Glutamatergic neuron (in vitro differentiated cells): ENCODE data around the gene SH3TC1. TPM values are rescaled to one million over a fixed set of nuclear protein-coding genes. Genes with fewer than 3 reads are reported as not detected.

ENCODE experiments used
- DNase-seq: peaks from one replicate; pipeline ENCODE4 v3.0.0; 2022
- H3K27ac Mint-ChIP-seq: one replicate; pipeline ENCODE4 v1.8.0; 2020; ENCODE audit warnings: mild to moderate bottlenecking, mixed read lengths, inconsistent platforms; ENCODE audit not compliant: unreplicated experiment
- H3K27me3 Mint-ChIP-seq: one replicate; pipeline ENCODE4 v1.8.0; 2020; ENCODE audit warnings: mild to moderate bottlenecking, moderate library complexity, mixed read lengths, inconsistent platforms; ENCODE audit not compliant: unreplicated experiment
- H3K36me3 Mint-ChIP-seq: one replicate; pipeline ENCODE4 v1.8.0; 2020; ENCODE audit warnings: mild to moderate bottlenecking, mixed read lengths, inconsistent platforms; ENCODE audit not compliant: unreplicated experiment
- H3K4me1 Mint-ChIP-seq: one replicate; pipeline ENCODE4 v1.8.0; 2020; ENCODE audit warnings: mild to moderate bottlenecking, low read depth, mixed read lengths, inconsistent platforms; ENCODE audit not compliant: unreplicated experiment
- H3K4me3 Mint-ChIP-seq: one replicate; pipeline ENCODE4 v1.8.0; 2020; ENCODE audit warnings: mild to moderate bottlenecking, mixed read lengths, inconsistent platforms; ENCODE audit not compliant: unreplicated experiment
- H3K9me3 Mint-ChIP-seq: one replicate; pipeline ENCODE4 v1.8.0; 2020; ENCODE audit warnings: mild to moderate bottlenecking, moderate library complexity, mixed read lengths, inconsistent platforms; ENCODE audit not compliant: unreplicated experiment
- total RNA-seq: library from RNA; stranded (reverse); fragmentation: NEBNext Ultra II Directional; extraction: Animal tissue kit (Norgen Biotek cat#: 25700); gene quantifications from one replicate; pipeline ENCODE4 v1.2.1, GENCODE V29; 2021; ENCODE audit not compliant: unreplicated experiment
- TF ChIP-seq, protein P1 (sequence below): fragments of 200-600 bp; sonication (generic); IDR thresholded peaks from one replicate; pipeline ENCODE4 v1.5.0; 2021; ENCODE audit not compliant: partially characterized antibody, unreplicated experiment

The SH3TC1 gene
- total RNA-seq, 1 donor from 2014 or later: not detected

- H3K9me3 Mint-ChIP-seq: peaks cover 2% of the 10 kb centered on the region
- peaks cover 24% of the 10 kb centered on the region for H3K4me1 Mint-ChIP-seq
- no peak overlapping the region for H3K4me3 Mint-ChIP-seq
- peak; percentile 13 for DNase-seq
- H3K27ac Mint-ChIP-seq: no peak overlapping the region
- TF ChIP-seq, protein P1, sequence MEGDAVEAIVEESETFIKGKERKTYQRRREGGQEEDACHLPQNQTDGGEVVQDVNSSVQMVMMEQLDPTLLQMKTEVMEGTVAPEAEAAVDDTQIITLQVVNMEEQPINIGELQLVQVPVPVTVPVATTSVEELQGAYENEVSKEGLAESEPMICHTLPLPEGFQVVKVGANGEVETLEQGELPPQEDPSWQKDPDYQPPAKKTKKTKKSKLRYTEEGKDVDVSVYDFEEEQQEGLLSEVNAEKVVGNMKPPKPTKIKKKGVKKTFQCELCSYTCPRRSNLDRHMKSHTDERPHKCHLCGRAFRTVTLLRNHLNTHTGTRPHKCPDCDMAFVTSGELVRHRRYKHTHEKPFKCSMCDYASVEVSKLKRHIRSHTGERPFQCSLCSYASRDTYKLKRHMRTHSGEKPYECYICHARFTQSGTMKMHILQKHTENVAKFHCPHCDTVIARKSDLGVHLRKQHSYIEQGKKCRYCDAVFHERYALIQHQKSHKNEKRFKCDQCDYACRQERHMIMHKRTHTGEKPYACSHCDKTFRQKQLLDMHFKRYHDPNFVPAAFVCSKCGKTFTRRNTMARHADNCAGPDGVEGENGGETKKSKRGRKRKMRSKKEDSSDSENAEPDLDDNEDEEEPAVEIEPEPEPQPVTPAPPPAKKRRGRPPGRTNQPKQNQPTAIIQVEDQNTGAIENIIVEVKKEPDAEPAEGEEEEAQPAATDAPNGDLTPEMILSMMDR: no peak
- peaks cover 12% of the 10 kb centered on the region for H3K27me3 Mint-ChIP-seq
- no peaks in the 10 kb centered on the region for H3K36me3 Mint-ChIP-seq
Measured at GRCh38 chr4:8280876-8281440, 81.9 kb downstream of the SH3TC1 start.

- Mint-ChIP-seq H3K27ac (no peak overlapping the region), H3K4me1 (peaks cover 24% of the 10 kb centered on the region), H3K9me3 (peaks cover 2% of the 10 kb centered on the region)
Measured at GRCh38 chr4:8281519-8282133, 82.5 kb downstream of the SH3TC1 start.

DNA sequence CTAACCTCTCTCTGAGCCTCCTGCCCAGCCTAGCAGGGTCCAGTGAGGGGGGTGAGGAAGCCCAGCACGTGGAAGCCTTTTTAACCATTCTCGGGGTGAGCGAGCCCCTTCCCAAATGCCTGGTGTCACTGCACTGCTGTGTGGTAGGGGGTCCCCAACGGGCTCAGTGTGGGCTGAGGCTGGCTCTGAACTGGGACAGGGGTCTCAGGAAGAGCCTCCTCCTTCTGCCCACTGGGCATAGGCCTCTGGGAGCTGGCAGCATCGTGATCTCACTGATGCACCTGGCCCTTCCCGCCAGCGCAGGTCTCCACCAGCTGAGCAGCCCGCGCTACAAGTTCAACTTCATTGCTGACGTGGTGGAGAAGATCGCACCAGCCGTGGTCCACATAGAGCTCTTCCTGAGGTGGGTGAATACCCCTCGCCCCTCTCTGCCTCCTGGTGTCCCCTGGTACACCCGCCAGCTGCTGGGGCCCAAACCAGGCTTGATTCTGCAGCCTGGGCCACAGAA is 83.1 kb downstream of the SH3TC1 start:
- no peak for DNase-seq
- H3K36me3 Mint-ChIP-seq: no peaks in the 10 kb centered on the region
- TF ChIP-seq, protein P1: no peak
- peaks cover 2% of the 10 kb centered on the region for H3K9me3 Mint-ChIP-seq
- H3K27ac Mint-ChIP-seq: no peak overlapping the region
- peaks cover 24% of the 10 kb centered on the region for H3K4me1 Mint-ChIP-seq
- H3K27me3 Mint-ChIP-seq: peaks cover 12% of the 10 kb centered on the region
- H3K4me3 Mint-ChIP-seq: no peak overlapping the region

More at GRCh38 chr4:8281519-8282133, 82.5 kb downstream of the SH3TC1 start:
- Mint-ChIP-seq H3K4me3 (no peak overlapping the region), H3K36me3 (no peaks in the 10 kb centered on the region), H3K27me3 (peaks cover 12% of the 10 kb centered on the region)
- peak; percentile 15 for DNase-seq
- TF ChIP-seq, protein P1: no peak

- Mint-ChIP-seq H3K27me3 (peaks cover 13% of the 10 kb centered on the region), H3K27ac (no peak overlapping the region), H3K4me1 (peaks cover 24% of the 10 kb centered on the region), H3K4me3 (no peak overlapping the region), H3K9me3 (peaks cover 2% of the 10 kb centered on the region), H3K36me3 (no peaks in the 10 kb centered on the region)
- peak; percentile 13 for DNase-seq
- TF ChIP-seq, protein P1: no peak
Measured at GRCh38 chr4:8282742-8283141, 83.7 kb downstream of the SH3TC1 start.

GRCh38 chr4:8283161-8283560 is 84.1 kb downstream of the SH3TC1 start:
- DNase-seq: peak; percentile 13
- Mint-ChIP-seq H3K9me3 (peaks cover 2% of the 10 kb centered on the region), H3K36me3 (no peaks in the 10 kb centered on the region), H3K27ac (no peak overlapping the region), H3K4me1 (peaks cover 24% of the 10 kb centered on the region), H3K4me3 (no peak overlapping the region), H3K27me3 (peaks cover 11% of the 10 kb centered on the region)
- TF ChIP-seq, protein P1: no peak
